ENCODE measurements around the gene IGF1. TPM values are rescaled to one million over a fixed set of nuclear protein-coding genes. Genes with fewer than 3 reads are reported as not detected.
"Not testable (repeated sequence)": the region's sequence is repeated elsewhere in the genome, so short reads cannot be mapped to it uniquely, and the experiment has no call there.

The IGF1 gene
- total RNA-seq, 1 experiment from 2014 or later = 0.68 TPM

DNA sequence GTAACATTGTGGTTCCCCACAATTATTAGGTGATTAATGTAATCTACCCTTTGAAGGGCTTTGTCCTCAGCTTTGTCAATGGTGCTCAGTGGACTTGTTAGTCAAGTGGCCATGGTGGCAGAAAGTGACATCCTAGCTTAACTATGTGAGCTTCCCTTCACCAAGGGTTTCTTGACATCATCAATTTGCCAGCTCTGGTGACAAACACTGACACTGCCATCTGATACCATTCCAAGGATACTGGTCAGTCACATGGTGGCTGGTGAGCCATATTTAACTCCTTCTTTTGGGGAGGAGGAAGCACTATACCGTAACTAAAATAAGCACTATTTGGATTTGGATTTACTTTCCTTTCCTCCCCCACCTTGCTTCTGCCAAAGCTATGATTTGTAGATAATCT, 115.7 kb downstream of the IGF1 start:
- H3K27ac ChIP-seq = no peak overlapping the region
- no peak for DNase-seq (ENCODE audit: low read depth in 1 of 2, low spot score in 2 of 2)
- no peaks in the 10 kb centered on the region for H3K9me3 ChIP-seq (replicated peaks)
- no peak overlapping the region for H3K4me3 ChIP-seq
- no peaks in the 10 kb centered on the region for H3K27me3 ChIP-seq (replicated peaks)
- no peaks in the 10 kb centered on the region for H3K36me3 ChIP-seq
- no peaks in the 10 kb centered on the region for H3K4me1 ChIP-seq (replicated peaks)

DNA sequence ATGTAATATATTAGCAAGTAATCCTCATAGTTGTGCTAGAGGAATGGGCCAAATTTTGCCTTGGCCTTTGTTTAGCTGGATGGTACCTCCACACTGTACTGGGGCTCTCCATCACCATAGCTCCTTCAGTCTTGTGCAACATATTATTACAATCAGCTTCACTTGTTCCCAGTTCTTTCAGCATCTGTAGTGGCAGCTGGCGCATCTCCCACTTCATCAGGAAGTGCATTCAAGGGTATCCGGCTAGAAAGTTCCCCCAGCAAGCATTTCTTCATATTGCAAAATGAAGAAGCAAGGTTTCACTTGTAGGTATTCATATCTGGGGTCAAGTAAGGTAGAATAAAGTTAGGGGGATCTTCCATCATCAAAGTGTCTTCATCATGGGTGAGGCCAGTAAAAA, 123.7 kb downstream of the IGF1 start:
- no peak overlapping the region for H3K27ac ChIP-seq
- no peaks in the 10 kb centered on the region for H3K36me3 ChIP-seq
- no peak overlapping the region for H3K4me3 ChIP-seq
- no peak for DNase-seq (ENCODE audit: low read depth in 1 of 2, low spot score in 2 of 2)
- no peaks in the 10 kb centered on the region for H3K4me1 ChIP-seq (replicated peaks)
- no peaks in the 10 kb centered on the region for H3K9me3 ChIP-seq (replicated peaks)
- no peaks in the 10 kb centered on the region for H3K27me3 ChIP-seq (replicated peaks)

DNA sequence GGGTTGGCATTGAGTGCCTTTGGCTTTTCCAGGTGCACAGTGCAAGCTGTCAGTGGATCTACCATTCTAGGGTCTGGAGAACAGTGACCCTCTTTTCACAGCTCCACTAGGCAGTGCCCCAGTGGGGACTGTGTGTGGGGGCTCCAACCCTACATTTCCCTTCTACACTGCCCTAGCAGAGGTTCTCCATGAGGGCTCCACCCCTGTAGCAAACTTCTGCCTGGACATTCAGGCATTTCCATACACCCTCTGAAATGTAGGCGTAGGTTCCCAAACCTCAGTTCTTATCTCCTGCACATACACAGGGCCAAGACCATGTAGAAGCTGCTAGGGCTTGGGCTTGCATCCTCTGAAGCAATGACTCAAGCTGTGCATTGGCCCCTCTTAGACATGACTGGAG, 126.1 kb downstream of the IGF1 start:
- not testable (repeated sequence) for H3K4me3 ChIP-seq; H3K27me3 ChIP-seq (replicated peaks); H3K27ac ChIP-seq; H3K9me3 ChIP-seq (replicated peaks); H3K4me1 ChIP-seq (replicated peaks); DNase-seq (ENCODE audit: low read depth in 1 of 2, low spot score in 2 of 2); H3K36me3 ChIP-seq

DNA sequence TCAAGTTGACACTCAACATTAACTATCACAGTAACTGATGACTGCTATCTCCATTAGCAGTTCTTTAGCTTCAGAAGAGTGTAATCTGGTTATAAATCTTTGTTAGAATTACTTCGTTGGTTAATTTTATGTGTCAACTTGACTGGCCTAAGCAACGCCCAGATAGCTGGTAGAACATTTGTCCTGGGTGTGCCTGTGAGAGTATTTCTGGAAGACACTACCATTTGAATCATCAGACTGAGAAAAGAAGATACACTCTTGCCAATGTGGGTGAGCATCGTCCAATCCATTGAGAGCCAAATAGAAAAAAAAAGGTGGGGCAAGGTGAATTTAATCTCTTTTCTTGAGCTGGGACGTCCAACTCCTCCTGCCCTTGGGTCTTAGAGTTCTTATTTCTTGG, 129.0 kb downstream of the IGF1 start:
- no peaks in the 10 kb centered on the region for H3K9me3 ChIP-seq (replicated peaks)
- H3K4me1 ChIP-seq (replicated peaks) = no peaks in the 10 kb centered on the region
- H3K27me3 ChIP-seq (replicated peaks) = no peaks in the 10 kb centered on the region
- no peak overlapping the region for H3K4me3 ChIP-seq
- no peaks in the 10 kb centered on the region for H3K36me3 ChIP-seq
- DNase-seq (ENCODE audit: low read depth in 1 of 2, low spot score in 2 of 2) = no peak
- H3K27ac ChIP-seq = no peak overlapping the region

DNA sequence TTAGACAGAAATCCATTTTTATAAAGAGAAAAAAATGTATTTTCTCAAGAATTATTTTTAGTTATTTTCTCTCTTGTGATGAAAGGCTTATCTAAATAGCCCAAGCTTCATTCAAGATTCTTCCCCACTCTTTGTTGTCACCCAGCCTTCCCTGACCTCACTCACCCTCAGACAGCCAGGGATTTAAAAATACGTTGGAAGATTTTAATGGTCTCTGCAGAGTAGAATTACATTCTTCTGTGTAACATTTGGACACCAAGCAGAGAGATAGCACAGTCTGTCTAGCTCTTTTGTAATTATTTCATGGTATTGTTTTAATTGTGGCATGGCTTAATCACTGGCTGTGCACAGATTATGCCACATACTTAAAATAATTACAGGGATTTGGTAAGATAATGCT, 130.3 kb downstream of the IGF1 start:
- DNase-seq (ENCODE audit: low read depth in 1 of 2, low spot score in 2 of 2) = no peak
- Histone ChIP-seq H3K27me3 (replicated peaks) (no peaks in the 10 kb centered on the region), H3K4me1 (replicated peaks) (no peaks in the 10 kb centered on the region), H3K36me3 (no peaks in the 10 kb centered on the region), H3K4me3 (no peak overlapping the region), H3K27ac (no peak overlapping the region), H3K9me3 (replicated peaks) (no peaks in the 10 kb centered on the region)

DNA sequence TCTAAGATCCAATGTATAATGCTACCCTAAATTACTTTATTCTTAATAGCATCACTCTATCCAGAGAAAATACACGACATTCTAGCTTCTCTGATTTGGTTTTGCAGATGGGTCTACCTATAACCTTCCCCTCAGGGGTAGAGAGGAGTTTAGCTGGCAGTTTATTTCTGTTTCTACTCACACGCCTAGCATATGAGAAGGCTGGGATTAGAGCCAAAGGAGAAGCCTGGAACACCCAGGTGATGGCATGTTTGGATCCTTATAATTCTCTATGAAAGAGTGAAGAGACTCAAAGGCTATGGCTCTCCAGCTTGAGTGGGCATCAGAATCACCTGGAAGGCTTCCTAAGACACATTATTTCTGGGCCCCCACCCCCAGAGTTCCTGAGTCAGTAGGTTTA, 131.3 kb downstream of the IGF1 start:
- Histone ChIP-seq H3K4me3 (no peak overlapping the region), H3K4me1 (replicated peaks) (peaks cover 1% of the 10 kb centered on the region), H3K36me3 (no peaks in the 10 kb centered on the region), H3K27me3 (replicated peaks) (no peaks in the 10 kb centered on the region), H3K27ac (no peak overlapping the region), H3K9me3 (replicated peaks) (no peaks in the 10 kb centered on the region)
- DNase-seq (ENCODE audit: low read depth in 1 of 2, low spot score in 2 of 2) = no peak

DNA sequence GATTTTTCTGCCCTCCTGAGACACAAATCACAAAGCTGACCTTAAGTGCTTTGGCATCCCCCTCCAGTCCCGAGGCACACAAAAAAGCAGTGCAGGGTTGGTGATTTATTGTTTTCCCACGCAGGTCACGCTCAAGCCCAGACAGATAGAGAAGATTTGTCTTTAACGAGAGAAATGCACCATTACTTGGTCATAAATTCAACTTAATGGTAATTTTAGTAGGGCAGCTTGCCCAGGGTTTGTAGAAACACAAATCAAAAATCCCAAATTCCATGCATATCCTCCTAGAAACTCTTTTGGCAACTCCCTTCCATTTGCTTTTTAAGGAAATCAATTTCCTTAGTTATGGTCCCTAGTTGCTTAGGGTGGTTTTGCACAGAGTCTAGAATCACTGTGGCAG, 132.6 kb downstream of the IGF1 start:
- Histone ChIP-seq H3K27me3 (replicated peaks) (no peaks in the 10 kb centered on the region), H3K9me3 (replicated peaks) (no peaks in the 10 kb centered on the region), H3K4me3 (no peak overlapping the region), H3K4me1 (replicated peaks) (peaks cover 11% of the 10 kb centered on the region), H3K36me3 (no peaks in the 10 kb centered on the region), H3K27ac (no peak overlapping the region)
- no peak for DNase-seq (ENCODE audit: low read depth in 1 of 2, low spot score in 2 of 2)
